Measurements from ENCODE around the gene ST8SIA2. TPM values are rescaled to one million over a fixed set of nuclear protein-coding genes. Genes with fewer than 3 reads are reported as not detected.
A peak's percentile ranks its signal among the peaks of the same experiment; 100 is the strongest.

Gene ST8SIA2
- total and polyA plus RNA-seq, 2 donors (not counting 1 experiment from before 2014, with no cell fraction given) = under 0.01 TPM; not detected in 1

DNA sequence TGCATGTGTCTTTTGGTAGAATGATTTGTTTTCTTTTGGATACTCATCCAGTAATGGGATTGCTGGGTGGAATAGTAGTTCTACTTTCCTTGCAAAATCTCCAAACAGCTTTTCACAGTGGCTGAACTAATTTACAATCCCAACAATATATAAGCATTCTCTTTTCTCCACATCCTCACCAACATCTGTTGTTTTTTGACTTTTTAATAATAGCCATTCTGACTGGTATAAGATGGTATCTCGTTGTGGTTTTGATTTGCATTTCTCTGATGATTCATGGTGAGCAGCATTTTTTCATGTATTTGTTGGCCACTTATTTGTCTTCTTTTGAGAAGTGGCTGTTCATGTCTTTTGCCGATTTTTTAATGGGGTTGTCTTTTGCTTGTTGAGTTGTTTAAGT, 55.8 kb downstream of the ST8SIA2 start:
- H4K20me1 ChIP-seq (ENCODE audit: control insufficient read depth, extremely low read depth, insufficient read depth, low read length) = no peaks in the 10 kb centered on the region
- H3K4me2 ChIP-seq (ENCODE audit: extremely low read depth, insufficient read depth, low read length) = no peak overlapping the region
- H3K9me3 ChIP-seq (ENCODE audit: control insufficient read depth, insufficient read depth, low read depth, low read length) = no peaks in the 10 kb centered on the region
- H3K27ac ChIP-seq (ENCODE audit: insufficient read depth, low read length) = no peak overlapping the region
- H2AFZ ChIP-seq (ENCODE audit: low read length) = no peak overlapping the region
- H3K36me3 ChIP-seq (ENCODE audit: control insufficient read depth, insufficient read depth, low read length) = no peaks in the 10 kb centered on the region
- TF ChIP-seq EZH2 (IDR thresholded peaks at IDR 0.05; ENCODE audit: low read length, missing control alignments) (no peak), CTCF (conservative IDR thresholded peaks at IDR 0.05 in 1 of 2, IDR thresholded peaks at IDR 0.05 in 1 of 2; ENCODE audit: low read depth in 1 of 2, low read length in 2 of 2) (no peak)
- H3K4me3 ChIP-seq (replicated peaks in 1 of 4; ENCODE audit: control extremely low read depth in 1 of 4, insufficient read depth in 1 of 4, low read depth in 3 of 4, low read length in 4 of 4) = no peak overlapping the region
- DNase-seq (ENCODE audit: low read depth in 2 of 2) = peak; percentile 34 to 84
- H3K9ac ChIP-seq (ENCODE audit: insufficient read depth, low read length) = no peak overlapping the region
- H3K27me3 ChIP-seq (ENCODE audit: control insufficient read depth, insufficient read depth, low read length) = no peaks in the 10 kb centered on the region
- H3K4me1 ChIP-seq (ENCODE audit: control insufficient read depth, extremely low read depth, insufficient read depth, low read length) = no peaks in the 10 kb centered on the region
- no peaks in the 10 kb centered on the region for H3K79me2 ChIP-seq (ENCODE audit: control insufficient read depth, insufficient read depth, low read length)

DNA sequence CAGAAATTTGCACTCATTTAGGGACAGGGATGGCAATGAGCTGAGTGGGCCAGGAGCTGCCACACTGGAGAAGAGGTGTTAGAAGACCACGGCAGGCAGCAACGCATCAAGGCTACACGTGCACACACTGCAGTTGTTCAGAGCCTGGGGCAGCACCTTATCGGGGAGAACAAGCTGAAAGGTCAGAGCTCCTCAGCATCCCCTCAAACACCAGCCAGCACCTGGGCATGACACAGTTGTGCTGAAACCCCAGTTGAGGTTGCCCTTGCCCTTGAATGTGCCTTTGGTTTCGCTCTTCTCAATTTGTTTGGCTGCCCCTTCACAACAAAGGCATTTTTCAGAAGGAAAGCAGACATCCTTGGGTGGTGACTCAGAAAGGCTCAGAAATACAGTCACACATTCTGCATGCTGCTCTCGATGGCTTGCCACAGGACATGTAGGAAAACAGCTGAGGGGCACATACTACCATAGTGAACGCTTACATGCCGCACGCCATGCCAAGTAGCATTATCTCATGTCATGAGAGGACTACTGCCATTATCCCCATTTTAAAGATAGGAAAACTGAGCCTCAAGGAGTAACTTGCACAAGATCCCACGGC, 57.6 kb downstream of the ST8SIA2 start:
- Histone ChIP-seq H3K27ac (ENCODE audit: insufficient read depth, low read length) (no peak overlapping the region), H3K4me1 (ENCODE audit: control insufficient read depth, extremely low read depth, insufficient read depth, low read length) (no peaks in the 10 kb centered on the region), H3K36me3 (ENCODE audit: control insufficient read depth, insufficient read depth, low read length) (no peaks in the 10 kb centered on the region), H3K4me3 (replicated peaks in 1 of 4; ENCODE audit: control extremely low read depth in 1 of 4, insufficient read depth in 1 of 4, low read depth in 3 of 4, low read length in 4 of 4) (no peak overlapping the region), H3K79me2 (ENCODE audit: control insufficient read depth, insufficient read depth, low read length) (no peaks in the 10 kb centered on the region), H3K4me2 (ENCODE audit: extremely low read depth, insufficient read depth, low read length) (no peak overlapping the region), H3K9me3 (ENCODE audit: control insufficient read depth, insufficient read depth, low read depth, low read length) (no peaks in the 10 kb centered on the region), H2AFZ (ENCODE audit: low read length) (no peak overlapping the region), H3K9ac (ENCODE audit: insufficient read depth, low read length) (no peak overlapping the region), H4K20me1 (ENCODE audit: control insufficient read depth, extremely low read depth, insufficient read depth, low read length) (no peaks in the 10 kb centered on the region), H3K27me3 (ENCODE audit: control insufficient read depth, insufficient read depth, low read length) (no peaks in the 10 kb centered on the region)
- no peak for TF ChIP-seq EZH2 (IDR thresholded peaks at IDR 0.05; ENCODE audit: low read length, missing control alignments)
- no peak for TF ChIP-seq CTCF (conservative IDR thresholded peaks at IDR 0.05 in 1 of 2, IDR thresholded peaks at IDR 0.05 in 1 of 2; ENCODE audit: low read depth in 1 of 2, low read length in 2 of 2)
- DNase-seq (ENCODE audit: low read depth in 2 of 2) = peak; percentile 37 to 99

DNA sequence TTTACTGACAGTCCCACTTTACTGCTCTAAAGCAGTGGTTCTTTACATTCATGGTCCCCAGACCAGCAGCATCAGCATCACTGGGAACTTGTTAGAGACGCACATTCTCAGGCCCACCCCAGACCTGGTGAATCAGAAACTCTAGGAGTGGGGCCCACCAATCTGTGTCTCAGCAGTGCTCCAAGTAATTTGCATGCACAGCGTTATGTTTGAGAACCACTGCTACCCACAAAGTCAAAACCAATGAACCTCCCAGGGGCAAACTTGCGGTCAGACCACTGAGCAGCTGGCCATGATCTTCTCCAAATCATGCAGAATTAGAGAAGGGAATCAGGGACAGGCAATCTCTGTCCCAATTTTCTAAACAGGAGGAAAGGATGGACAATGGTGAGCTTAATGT, 58.5 kb downstream of the ST8SIA2 start:
- Histone ChIP-seq H3K27me3 (ENCODE audit: control insufficient read depth, insufficient read depth, low read length) (no peaks in the 10 kb centered on the region), H3K4me2 (ENCODE audit: extremely low read depth, insufficient read depth, low read length) (no peak overlapping the region), H2AFZ (ENCODE audit: low read length) (no peak overlapping the region), H4K20me1 (ENCODE audit: control insufficient read depth, extremely low read depth, insufficient read depth, low read length) (no peaks in the 10 kb centered on the region), H3K9ac (ENCODE audit: insufficient read depth, low read length) (no peak overlapping the region), H3K4me1 (ENCODE audit: control insufficient read depth, extremely low read depth, insufficient read depth, low read length) (no peaks in the 10 kb centered on the region), H3K36me3 (ENCODE audit: control insufficient read depth, insufficient read depth, low read length) (no peaks in the 10 kb centered on the region), H3K4me3 (replicated peaks in 1 of 4; ENCODE audit: control extremely low read depth in 1 of 4, insufficient read depth in 1 of 4, low read depth in 3 of 4, low read length in 4 of 4) (no peak overlapping the region), H3K79me2 (ENCODE audit: control insufficient read depth, insufficient read depth, low read length) (no peaks in the 10 kb centered on the region), H3K9me3 (ENCODE audit: control insufficient read depth, insufficient read depth, low read depth, low read length) (no peaks in the 10 kb centered on the region), H3K27ac (ENCODE audit: insufficient read depth, low read length) (no peak overlapping the region)
- peak in 1 of 2 donors; percentile 15 for DNase-seq (ENCODE audit: low read depth in 2 of 2)
- no peak for TF ChIP-seq CTCF (conservative IDR thresholded peaks at IDR 0.05 in 1 of 2, IDR thresholded peaks at IDR 0.05 in 1 of 2; ENCODE audit: low read depth in 1 of 2, low read length in 2 of 2)
- TF ChIP-seq EZH2 (IDR thresholded peaks at IDR 0.05; ENCODE audit: low read length, missing control alignments) = no peak

Measured in fibroblast of lung (primary cell).